GM08714 (cell line): ENCODE results near the gene ANXA8.

ENCODE experiments used
- H3K4me3 ChIP-seq: fragments of 200-500 bp; sonication (Bioruptor generic); 2 replicates; pipeline ENCODE4 v1.5.1; 2014; ENCODE audit warnings: mild to moderate bottlenecking, low read length, inconsistent platforms
- ZNF274 ChIP-seq: IDR thresholded peaks from 2 replicates; pipeline ENCODE4 v1.6.1; 2012; ENCODE audit warnings: mild to moderate bottlenecking, low read depth, low read length

ANXA8 gene

GRCh38 chr10:47451998-47452494, 31.9 kb downstream of the ANXA8 start:
- TF ChIP-seq ZNF274, result no peak
- no peak overlapping the region for H3K4me3 ChIP-seq

- TF ChIP-seq ZNF274, result no peak
Observed at GRCh38 chr10:47451273-47451997, 32.5 kb downstream of the ANXA8 start.

GRCh38 chr10:47450442-47450841, 33.5 kb downstream of the ANXA8 start:
- no peak overlapping the region for H3K4me3 ChIP-seq
- no peak for TF ChIP-seq ZNF274

More at GRCh38 chr10:47451273-47451997, 32.5 kb downstream of the ANXA8 start:
- no peak overlapping the region for H3K4me3 ChIP-seq

GRCh38 chr10:47449979-47450378, 33.9 kb downstream of the ANXA8 start:
- no peak for TF ChIP-seq ZNF274
- no peak overlapping the region for H3K4me3 ChIP-seq

- H3K4me3 ChIP-seq, result no peak overlapping the region
- TF ChIP-seq ZNF274, result no peak
Observed at GRCh38 chr10:47449102-47449978, 34.6 kb downstream of the ANXA8 start.

- H3K4me3 ChIP-seq, result no peak overlapping the region
- TF ChIP-seq ZNF274, result no peak
Observed at GRCh38 chr10:47447705-47448104, 36.2 kb downstream of the ANXA8 start.

- no peak for TF ChIP-seq ZNF274
- H3K4me3 ChIP-seq, result no peak overlapping the region
Observed at GRCh38 chr10:47447209-47447608, 36.7 kb downstream of the ANXA8 start.

GRCh38 chr10:47445720-47446119, 38.2 kb downstream of the ANXA8 start:
- no peak overlapping the region for H3K4me3 ChIP-seq
- TF ChIP-seq ZNF274, result no peak

GRCh38 chr10:47444047-47444446, 39.9 kb downstream of the ANXA8 start:
- no peak overlapping the region for H3K4me3 ChIP-seq
- TF ChIP-seq ZNF274, result no peak

GRCh38 chr10:47443145-47443544, 40.8 kb downstream of the ANXA8 start:
- no peak for TF ChIP-seq ZNF274

GRCh38 chr10:47442351-47442750, 41.6 kb downstream of the ANXA8 start:
- TF ChIP-seq ZNF274, result no peak
- no peak overlapping the region for H3K4me3 ChIP-seq

More at GRCh38 chr10:47443145-47443544, 40.8 kb downstream of the ANXA8 start:
- no peak overlapping the region for H3K4me3 ChIP-seq

GRCh38 chr10:47441938-47442337, 42.0 kb downstream of the ANXA8 start:
- no peak overlapping the region for H3K4me3 ChIP-seq
- no peak for TF ChIP-seq ZNF274

- TF ChIP-seq ZNF274, result no peak
- no peak overlapping the region for H3K4me3 ChIP-seq
Observed at GRCh38 chr10:47440207-47440606, 43.7 kb downstream of the ANXA8 start.

GRCh38 chr10:47438857-47439474, 44.9 kb downstream of the ANXA8 start:
- H3K4me3 ChIP-seq, result no peak overlapping the region

More at GRCh38 chr10:47438857-47439474, 44.9 kb downstream of the ANXA8 start:
- TF ChIP-seq ZNF274, result no peak
